MM.1S (cell line): ENCODE results near the gene AP5S1.
"Not testable (repeated sequence)": the region's sequence is repeated elsewhere in the genome, so short reads cannot be mapped to it uniquely, and the experiment has no call there.

ENCODE experiments used
- DNase-seq: peaks from one replicate; pipeline ENCODE4 v3.0.0-alpha.2; 2015
- H2AFZ ChIP-seq: fragments of 300-600 bp; sonication (generic); 2 replicates; pipeline ENCODE4 v1.6.0; 2016; ENCODE audit warnings: antibody characterized with exemption, low read length
- H3F3A ChIP-seq: fragments of 300-600 bp; sonication (generic); 2 replicates; pipeline ENCODE4 v1.6.1; 2016; ENCODE audit warnings: mild to moderate bottlenecking, antibody characterized with exemption, low read length, moderate library complexity, mixed read lengths; ENCODE audit not compliant: insufficient read depth
- H3K27ac ChIP-seq: fragments of 300-600 bp; sonication (generic); 2 replicates; pipeline ENCODE4 v1.5.1; 2016; ENCODE audit warnings: mild to moderate bottlenecking, low read length
- H3K27me3 ChIP-seq: fragments of 300-600 bp; sonication (generic); replicated peaks from 2 replicates; pipeline ENCODE4 v1.6.0; 2016; ENCODE audit warnings: low read length; ENCODE audit not compliant: insufficient read depth
- H3K36me3 ChIP-seq: fragments of 300-600 bp; sonication (generic); replicated peaks from 2 replicates; pipeline ENCODE4 v1.6.1; 2016; ENCODE audit warnings: mild to moderate bottlenecking, low read length, mixed read lengths; ENCODE audit not compliant: insufficient read depth
- H3K4me1 ChIP-seq: fragments of 300-600 bp; sonication (generic); 2 replicates; pipeline ENCODE4 v1.6.1; 2016; ENCODE audit warnings: low read length, mixed read lengths
- H3K4me2 ChIP-seq: fragments of 300-600 bp; sonication (generic); 2 replicates; pipeline ENCODE4 v1.6.0; 2016; ENCODE audit warnings: low read depth, low read length
- H3K4me3 ChIP-seq: fragments of 300-600 bp; sonication (generic); 2 replicates; pipeline ENCODE4 v1.5.1; 2016; ENCODE audit warnings: low read length, mixed read lengths
- H3K79me2 ChIP-seq: fragments of 300-600 bp; sonication (generic); 2 replicates; pipeline ENCODE4 v1.6.1; 2016; ENCODE audit warnings: mixed run types, low read length, mixed read lengths
- H3K9ac ChIP-seq: fragments of 300-600 bp; sonication (generic); 2 replicates; pipeline ENCODE4 v1.6.1; 2016; ENCODE audit warnings: low read length, mixed read lengths
- H3K9me2 ChIP-seq: fragments of 300-600 bp; sonication (generic); replicated peaks from 2 replicates; pipeline ENCODE4 v1.6.1; 2016; ENCODE audit warnings: mild to moderate bottlenecking, low read length, mixed read lengths; ENCODE audit not compliant: insufficient read depth
- H3K9me3 ChIP-seq: fragments of 300-600 bp; sonication (generic); replicated peaks from 2 replicates; pipeline ENCODE4 v1.6.1; 2016; ENCODE audit warnings: mild to moderate bottlenecking, low read length, mixed read lengths; ENCODE audit not compliant: insufficient read depth
- H4K20me1 ChIP-seq: fragments of 300-600 bp; sonication (generic); 2 replicates; pipeline ENCODE4 v1.6.1; 2016; ENCODE audit warnings: mild to moderate bottlenecking, low read length, moderate library complexity, mixed read lengths; ENCODE audit not compliant: insufficient read depth
- EZH2 ChIP-seq: fragments of 300-600 bp; sonication (generic); optimal IDR thresholded peaks from 2 replicates; pipeline ENCODE3; 2017; ENCODE audit warnings: low read depth, mild to moderate bottlenecking, antibody characterized with exemption, low read length, mixed read lengths
- EZH2phosphoT487 ChIP-seq: fragments of 300-600 bp; sonication (generic); IDR thresholded peaks from 2 replicates; pipeline ENCODE4 v1.6.1; 2018; ENCODE audit warnings: antibody characterized with exemption, low read length
- TF ChIP-seq, protein P1 (sequence below): fragments of 300-600 bp; sonication (generic); IDR thresholded peaks from 2 replicates; pipeline ENCODE4 v1.5.1; 2016; ENCODE audit warnings: antibody characterized with exemption, low read length, mixed read lengths

Gene AP5S1

DNA sequence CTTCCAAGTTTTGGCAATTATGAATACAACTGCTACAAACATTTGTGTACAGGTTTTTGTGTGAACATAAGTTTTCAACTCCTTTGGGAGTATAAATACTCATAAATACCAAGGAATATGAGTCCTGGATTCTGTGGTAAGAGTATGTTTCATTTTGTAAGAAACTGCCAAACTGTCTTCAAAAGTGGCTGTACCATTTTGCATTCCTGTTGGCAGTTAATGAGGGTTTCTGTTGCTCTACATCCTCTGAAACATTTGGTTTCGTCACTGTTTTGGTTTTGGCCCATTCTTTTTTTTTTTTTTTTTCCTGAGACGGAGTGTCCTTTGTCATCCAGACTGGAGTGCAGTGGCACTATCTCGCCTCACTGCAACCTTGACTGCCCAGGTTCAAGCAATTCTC lies 8.5 kb downstream of the AP5S1 start:
- Histone ChIP-seq H3K36me3 (no peaks in the 10 kb centered on the region), H3K79me2 (no peaks in the 10 kb centered on the region), H3K9me3 (no peaks in the 10 kb centered on the region), H3F3A (no peaks in the 10 kb centered on the region), H4K20me1 (no peaks in the 10 kb centered on the region), H3K4me1 (no peaks in the 10 kb centered on the region), H3K27me3 (no peaks in the 10 kb centered on the region), H3K9me2 (no peaks in the 10 kb centered on the region), H3K9ac (no peak overlapping the region), H3K4me3 (no peak overlapping the region), H3K27ac (no peak overlapping the region), H3K4me2 (no peak overlapping the region), H2AFZ (no peak overlapping the region)
- TF ChIP-seq EZH2phosphoT487 (no peak), EZH2 (no peak)
- TF ChIP-seq, protein P1, sequence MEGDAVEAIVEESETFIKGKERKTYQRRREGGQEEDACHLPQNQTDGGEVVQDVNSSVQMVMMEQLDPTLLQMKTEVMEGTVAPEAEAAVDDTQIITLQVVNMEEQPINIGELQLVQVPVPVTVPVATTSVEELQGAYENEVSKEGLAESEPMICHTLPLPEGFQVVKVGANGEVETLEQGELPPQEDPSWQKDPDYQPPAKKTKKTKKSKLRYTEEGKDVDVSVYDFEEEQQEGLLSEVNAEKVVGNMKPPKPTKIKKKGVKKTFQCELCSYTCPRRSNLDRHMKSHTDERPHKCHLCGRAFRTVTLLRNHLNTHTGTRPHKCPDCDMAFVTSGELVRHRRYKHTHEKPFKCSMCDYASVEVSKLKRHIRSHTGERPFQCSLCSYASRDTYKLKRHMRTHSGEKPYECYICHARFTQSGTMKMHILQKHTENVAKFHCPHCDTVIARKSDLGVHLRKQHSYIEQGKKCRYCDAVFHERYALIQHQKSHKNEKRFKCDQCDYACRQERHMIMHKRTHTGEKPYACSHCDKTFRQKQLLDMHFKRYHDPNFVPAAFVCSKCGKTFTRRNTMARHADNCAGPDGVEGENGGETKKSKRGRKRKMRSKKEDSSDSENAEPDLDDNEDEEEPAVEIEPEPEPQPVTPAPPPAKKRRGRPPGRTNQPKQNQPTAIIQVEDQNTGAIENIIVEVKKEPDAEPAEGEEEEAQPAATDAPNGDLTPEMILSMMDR: no peak
- DNase-seq: no peak

DNA sequence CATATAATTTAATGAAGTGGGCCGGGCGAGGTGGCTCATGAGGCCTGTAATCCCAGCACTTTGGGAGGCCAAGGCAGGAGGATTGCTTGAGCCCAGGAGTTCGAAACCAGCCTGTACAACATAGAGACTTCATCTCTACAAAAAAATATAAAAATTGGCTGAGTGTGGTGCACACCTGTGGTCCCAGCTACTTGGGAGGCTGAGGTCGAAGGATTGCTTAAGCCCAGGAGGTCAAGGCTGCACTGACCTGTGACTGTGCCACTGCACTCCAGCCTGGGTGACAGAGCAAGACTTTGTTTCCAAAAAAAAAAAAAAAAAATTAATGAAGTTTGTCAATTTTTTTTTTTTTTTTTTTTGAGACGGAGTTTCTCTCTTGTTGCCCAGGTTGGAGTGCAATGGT lies 9.5 kb downstream of the AP5S1 start:
- H4K20me1 ChIP-seq, H3K9ac ChIP-seq, H3K4me1 ChIP-seq, DNase-seq, H3K9me2 ChIP-seq, H3K27me3 ChIP-seq, H3K79me2 ChIP-seq, H3K36me3 ChIP-seq, H2AFZ ChIP-seq, H3K27ac ChIP-seq, H3F3A ChIP-seq, H3K4me3 ChIP-seq, H3K4me2 ChIP-seq, H3K9me3 ChIP-seq: not testable (repeated sequence)

DNA sequence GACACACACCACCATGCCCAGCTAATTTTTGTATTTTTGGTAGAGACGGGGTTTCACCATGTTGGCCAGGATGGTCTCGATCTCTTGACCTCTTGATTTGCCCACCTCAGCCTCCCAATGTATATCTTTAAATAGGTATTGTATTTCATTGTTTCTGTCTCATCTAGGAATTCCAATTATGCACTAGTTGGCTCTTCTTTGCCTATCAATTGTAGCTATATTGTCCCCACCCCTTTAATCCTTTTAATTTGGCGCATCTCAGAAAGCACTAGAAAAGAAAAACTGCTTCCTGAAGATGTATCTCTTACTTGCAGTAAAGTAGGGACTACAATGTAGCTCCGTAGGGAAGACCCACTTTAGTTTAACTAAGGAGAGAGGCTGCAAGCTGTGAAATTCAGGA lies 15.8 kb downstream of the AP5S1 start:
- H3K27me3 ChIP-seq: no peaks in the 10 kb centered on the region
- no peaks in the 10 kb centered on the region for H3K79me2 ChIP-seq
- H3K4me2 ChIP-seq: no peak overlapping the region
- H4K20me1 ChIP-seq: no peaks in the 10 kb centered on the region
- H3K9me3 ChIP-seq: no peaks in the 10 kb centered on the region
- H3K4me1 ChIP-seq: peaks cover 20% of the 10 kb centered on the region
- TF ChIP-seq, protein P1: no peak
- no peak overlapping the region for H3K27ac ChIP-seq
- no peak overlapping the region for H3K9ac ChIP-seq
- peaks cover 14% of the 10 kb centered on the region; the same call in 1 of the 2 replicates for H3F3A ChIP-seq
- no peaks in the 10 kb centered on the region for H3K9me2 ChIP-seq
- no peak overlapping the region for H2AFZ ChIP-seq
- no peak for DNase-seq
- no peaks in the 10 kb centered on the region for H3K36me3 ChIP-seq
- H3K4me3 ChIP-seq: no peak overlapping the region

DNA sequence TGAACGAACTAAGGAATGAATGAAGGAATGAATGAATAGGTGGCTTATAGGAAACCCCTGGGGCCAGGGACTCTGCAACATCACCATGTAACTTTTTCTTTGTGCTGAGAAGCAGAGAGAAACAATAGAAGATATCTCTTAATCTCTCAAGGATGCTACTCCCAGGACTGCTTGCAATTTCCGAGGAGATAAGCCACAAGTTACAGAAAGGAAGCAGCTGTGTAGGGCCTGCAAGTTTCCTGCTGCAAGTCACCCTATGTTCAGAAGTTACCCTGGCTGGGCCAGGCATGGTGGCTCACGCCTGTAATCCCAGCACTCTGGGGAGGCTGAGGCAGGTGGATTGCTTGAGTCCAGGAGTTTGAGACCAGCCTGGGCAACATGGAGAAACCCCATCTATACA lies 19.0 kb downstream of the AP5S1 start:
- Histone ChIP-seq H3K4me3 (no peak overlapping the region), H3K36me3 (no peaks in the 10 kb centered on the region), H3K79me2 (no peaks in the 10 kb centered on the region), H3K9me2 (no peaks in the 10 kb centered on the region), H3K9me3 (no peaks in the 10 kb centered on the region), H3F3A (peaks cover 14% of the 10 kb centered on the region; the same call in 1 of the 2 replicates), H3K9ac (no peak overlapping the region; the same call in 1 of the 2 replicates), H3K4me1 (peaks cover 20% of the 10 kb centered on the region), H3K27ac (peak overlapping the region; percentile 47; the same call in 1 of the 2 replicates), H3K4me2 (peak overlapping the region; percentile 37), H4K20me1 (no peaks in the 10 kb centered on the region), H2AFZ (no peak overlapping the region), H3K27me3 (no peaks in the 10 kb centered on the region)
- TF ChIP-seq, protein P1: no peak
- TF ChIP-seq EZH2phosphoT487: no peak
- TF ChIP-seq EZH2: no peak
- DNase-seq: peak; percentile 58

DNA sequence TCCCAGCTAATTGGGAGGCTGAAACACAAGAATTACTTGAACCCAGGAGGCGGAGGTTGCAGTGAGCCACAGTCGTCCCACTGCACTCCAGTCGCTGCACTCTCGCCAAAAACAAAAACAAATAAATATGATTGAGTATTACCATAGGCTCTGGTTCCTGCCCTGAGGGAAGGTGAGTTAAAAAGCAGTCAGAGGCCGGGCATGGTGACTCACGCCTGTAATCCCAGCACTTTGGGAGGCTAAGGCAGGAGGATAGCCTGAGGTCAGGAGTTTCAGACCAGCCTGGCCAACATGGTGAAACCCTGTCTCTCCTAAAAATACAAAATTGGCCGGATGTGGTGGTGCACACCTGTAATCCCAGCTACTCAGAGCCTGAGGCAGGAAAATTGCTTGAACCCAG lies 19.9 kb downstream of the AP5S1 start:
- not testable (repeated sequence) for H4K20me1 ChIP-seq, H3K9me2 ChIP-seq, H2AFZ ChIP-seq, H3K9me3 ChIP-seq, H3K79me2 ChIP-seq, H3K27ac ChIP-seq, H3K4me2 ChIP-seq, H3K27me3 ChIP-seq, H3K36me3 ChIP-seq, H3K9ac ChIP-seq, H3K4me3 ChIP-seq, DNase-seq
- Histone ChIP-seq H3K4me1 (peaks cover 20% of the 10 kb centered on the region), H3F3A (peaks cover 14% of the 10 kb centered on the region; the same call in 1 of the 2 replicates)
